ENCODE data around the gene CASP7. TPM values are rescaled to one million over a fixed set of nuclear protein-coding genes. Genes with fewer than 3 reads are reported as not detected.

The CASP7 gene
- total and polyA plus RNA-seq, 10 of the 15 experiments (the other 5 are each of a cell fraction or from before 2014, with no cell fraction given): 23.7 to 34.4 (median 28.7) TPM

DNA sequence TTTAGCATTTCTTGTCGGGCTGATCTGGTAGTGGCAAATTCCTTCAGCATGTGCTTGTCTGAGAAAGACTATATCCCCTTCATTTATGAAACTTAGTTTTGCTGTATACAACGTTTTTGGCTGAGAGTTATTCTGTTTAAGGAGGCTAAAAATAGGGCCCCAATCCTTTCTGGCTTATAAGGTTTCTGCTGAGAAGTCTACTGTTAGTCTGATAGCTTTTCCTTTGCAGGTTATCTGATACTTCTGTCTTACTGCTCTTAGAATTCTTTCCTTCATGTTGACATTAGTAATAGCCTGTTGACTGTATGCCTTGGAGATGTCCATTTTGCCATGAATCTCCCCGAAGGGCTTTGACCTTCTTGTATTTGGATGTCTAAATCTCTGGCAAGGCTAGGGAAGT lies 9.9 kb downstream of the CASP7 start:
- H3K9me3 ChIP-seq (replicated peaks; ENCODE audit: control insufficient read depth, insufficient read depth, low read length): peaks cover 38% of the 10 kb centered on the region
- no peak for ATAC-seq
- ChIA-PET RAD21 (ENCODE audit: unreplicated experiment) (no interaction called here), POLR2A (no interaction called here), SMC1A (ENCODE audit: uncharacterized antibody, unreplicated experiment) (interaction anchor here (0.6 kb wide), 1 partner anchor 190 kb away, joined by 3 read pairs; no protein-coding TSS in a partner anchor), CTCF (interaction anchor here (1.0 to 3.7 kb wide), 2 partner anchors 10 to 13 kb away, joined by 3 to 15 read pairs; partner anchors contain the start of gene CASP7)
- no peak overlapping the region for H3K27ac ChIP-seq (ENCODE audit: control insufficient read depth, insufficient read depth)
- intact Hi-C loops (cut with micrococcal nuclease; ENCODE audit: unreplicated experiment) (no loop called here), in situ Hi-C loops (cut with MboI) (loop anchor here (25.0 kb wide), 1 partner anchor 1123 kb away; the partner anchor contains the start of gene FHIP2A)
- H4K20me1 ChIP-seq (ENCODE audit: control insufficient read depth, insufficient read depth): no peaks in the 10 kb centered on the region
- H3K4me2 ChIP-seq (ENCODE audit: control insufficient read depth, insufficient read depth): no peak overlapping the region
- H3K27me3 ChIP-seq (replicated peaks in 1 of 2; ENCODE audit: control insufficient read depth in 2 of 2, insufficient read depth in 2 of 2, low read length in 1 of 2): no peaks in the 10 kb centered on the region
- WGBS (ENCODE audit: insufficient coverage, insufficient replicate concordance, low lambda C conversion rate, missing lambda C conversion rate): 65% methylated on average over 3 of the region's 3 CpGs
- no peak overlapping the region for H3K4me3 ChIP-seq
- H3K4me1 ChIP-seq (ENCODE audit: control insufficient read depth, insufficient read depth, low read length): peaks cover 3% of the 10 kb centered on the region
- peaks cover 38% of the 10 kb centered on the region for H3K79me2 ChIP-seq (ENCODE audit: control insufficient read depth, insufficient read depth, low read length)
- no peak for FAIRE-seq
- H3K36me3 ChIP-seq (ENCODE audit: control insufficient read depth in 2 of 2, insufficient read depth in 2 of 2, low read length in 1 of 2): peaks cover 7 to 10% of the 10 kb centered on the region in 2 experiments; a peak in 3 of 4 replicates
- no peak for DNase-seq (ENCODE audit: low read depth, low spot score)
- no TSS peak for BruUV-seq (replicated peaks)
- H2AFZ ChIP-seq (ENCODE audit: control insufficient read depth, low read depth, low read length): no peak overlapping the region
- H3K9ac ChIP-seq (ENCODE audit: control insufficient read depth, insufficient read depth, low read length): no peak overlapping the region
- TF ChIP-seq ZBTB33 (IDR thresholded peaks at IDR 0.05) (no peak), SMARCA5 (IDR thresholded peaks at IDR 0.05) (no peak), CBX3 (IDR thresholded peaks at IDR 0.05; ENCODE audit: borderline replicate concordance, low read depth) (no peak), FOS (IDR thresholded peaks at IDR 0.05; ENCODE audit: borderline replicate concordance, extremely low read depth, insufficient read length) (no peak), TAF1 (IDR thresholded peaks at IDR 0.05; ENCODE audit: borderline replicate concordance, low read depth, low read length) (no peak), ZBED1 (IDR thresholded peaks at IDR 0.05; ENCODE audit: borderline replicate concordance) (no peak), FOXK2 (IDR thresholded peaks at IDR 0.05) (no peak), KAT2A (conservative IDR thresholded peaks at IDR 0.05; ENCODE audit: control insufficient read depth, low read depth, low read length) (no peak), IKZF1 (conservative IDR thresholded peaks at IDR 0.05) (no peak), POLR2A (IDR thresholded peaks at IDR 0.05; ENCODE audit: low read depth, low read length) (no peak), SRF (IDR thresholded peaks at IDR 0.05; ENCODE audit: low read depth in 2 of 2, low read length in 2 of 2) (no peak), SIX5 (IDR thresholded peaks at IDR 0.05; ENCODE audit: low read depth, low read length, severe bottlenecking) (no peak)
